Upper lobe of left lung (tissue), 4 donors: ENCODE results near the gene ADIG.

Source experiments
- EP300 ChIP-seq, 4 donors: sonication (generic); formaldehyde crosslinking; IDR thresholded peaks; one replicate each; pipeline ENCODE4 v1.5.1; 2017; ENCODE audit warnings: antibody characterized with exemption in 4 of 4, control low read depth in 2 of 4
- POLR2A ChIP-seq, 4 donors: fragments of 450-650 bp; IDR thresholded peaks; one replicate each; pipeline ENCODE4 v1.5.1; 2016 to 2017; ENCODE audit warnings: antibody characterized with exemption in 4 of 4, mild to moderate bottlenecking in 2 of 4
- POLR2AphosphoS5 ChIP-seq, 2 donors: sonication (generic); formaldehyde crosslinking; IDR thresholded peaks; one replicate each; pipeline ENCODE4 v1.5.1; 2017; ENCODE audit warnings: antibody characterized with exemption in 2 of 2
- TF ChIP-seq, protein P1 (sequence below), 6 experiments: fragments of 450-650 bp in 4 of 6; fragments of 200-600 bp in 2 of 6; sonication (generic) in 2 of 6; IDR thresholded peaks; one replicate each; pipeline ENCODE4 v1.5.1; 2016 to 2019; ENCODE audit warnings: antibody characterized with exemption in 6 of 6

GRCh38 chr20:38534756-38535155, 46.2 kb upstream of the ADIG start:
- TF ChIP-seq POLR2A (IDR thresholded peaks at IDR 0.05) (no peak), EP300 (IDR thresholded peaks at IDR 0.05) (no peak), POLR2AphosphoS5 (IDR thresholded peaks at IDR 0.05) (no peak)
- TF ChIP-seq, protein P1, sequence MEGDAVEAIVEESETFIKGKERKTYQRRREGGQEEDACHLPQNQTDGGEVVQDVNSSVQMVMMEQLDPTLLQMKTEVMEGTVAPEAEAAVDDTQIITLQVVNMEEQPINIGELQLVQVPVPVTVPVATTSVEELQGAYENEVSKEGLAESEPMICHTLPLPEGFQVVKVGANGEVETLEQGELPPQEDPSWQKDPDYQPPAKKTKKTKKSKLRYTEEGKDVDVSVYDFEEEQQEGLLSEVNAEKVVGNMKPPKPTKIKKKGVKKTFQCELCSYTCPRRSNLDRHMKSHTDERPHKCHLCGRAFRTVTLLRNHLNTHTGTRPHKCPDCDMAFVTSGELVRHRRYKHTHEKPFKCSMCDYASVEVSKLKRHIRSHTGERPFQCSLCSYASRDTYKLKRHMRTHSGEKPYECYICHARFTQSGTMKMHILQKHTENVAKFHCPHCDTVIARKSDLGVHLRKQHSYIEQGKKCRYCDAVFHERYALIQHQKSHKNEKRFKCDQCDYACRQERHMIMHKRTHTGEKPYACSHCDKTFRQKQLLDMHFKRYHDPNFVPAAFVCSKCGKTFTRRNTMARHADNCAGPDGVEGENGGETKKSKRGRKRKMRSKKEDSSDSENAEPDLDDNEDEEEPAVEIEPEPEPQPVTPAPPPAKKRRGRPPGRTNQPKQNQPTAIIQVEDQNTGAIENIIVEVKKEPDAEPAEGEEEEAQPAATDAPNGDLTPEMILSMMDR (IDR thresholded peaks at IDR 0.05), result no peak
